ENCODE measurements around the gene ACER3.
A peak's percentile ranks its signal among the peaks of the same experiment; 100 is the strongest.
"Not testable (repeated sequence)": the region's sequence is repeated elsewhere in the genome, so short reads cannot be mapped to it uniquely, and the experiment has no call there.

Gene ACER3

GRCh38 chr11:76860539-76861475 lies at the start of gene ACER3:
TSS of gene ACER3 (plus strand) at chr11:76860918. CDS start at chr11:76860977, 59 bp downstream.
- peak; percentile 80 for DNase-seq

DNA sequence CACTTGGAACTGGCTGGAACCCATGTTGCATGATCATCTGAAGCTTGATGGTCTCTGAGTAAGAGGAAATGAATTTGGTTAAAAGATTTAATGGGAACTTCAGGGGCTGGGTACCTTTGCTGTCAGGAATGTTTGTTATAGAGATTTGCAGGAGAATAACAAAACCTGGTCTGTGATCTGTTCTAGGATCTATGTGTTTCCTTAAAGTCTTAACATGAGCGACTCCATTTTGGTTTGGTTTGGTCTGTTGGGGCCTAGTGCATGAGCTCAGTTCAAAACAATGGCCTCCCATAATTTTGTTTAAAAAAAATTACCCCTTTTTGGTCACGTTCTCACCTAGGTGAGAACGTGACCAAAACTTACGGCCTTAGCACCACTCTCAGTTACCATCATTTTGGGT lies 49.5 kb upstream of the ACER3 start:
- DNase-seq: no peak

- no peak for DNase-seq
Observed at GRCh38 chr11:76814414-76814813, 46.3 kb upstream of the ACER3 start.

DNA sequence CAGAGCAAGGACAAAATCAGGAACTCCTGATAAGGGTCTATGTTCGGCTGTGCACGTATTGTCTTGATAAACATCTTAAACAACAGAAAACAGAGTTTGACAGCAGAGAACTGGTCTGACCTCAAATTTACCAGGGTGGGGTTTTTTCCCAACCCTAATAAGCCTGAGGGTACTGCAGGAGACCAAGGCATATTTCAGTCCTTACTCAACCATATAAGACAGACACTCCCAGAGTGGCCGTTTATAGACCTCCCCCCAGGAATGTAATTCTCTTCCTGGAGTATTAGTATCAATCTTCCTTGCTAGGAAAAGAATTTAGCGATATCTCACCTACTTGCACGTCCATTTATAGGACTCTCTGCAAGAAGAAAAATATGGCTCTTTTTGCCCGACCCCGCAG lies 45.0 kb upstream of the ACER3 start:
- DNase-seq: not testable (repeated sequence)

DNA sequence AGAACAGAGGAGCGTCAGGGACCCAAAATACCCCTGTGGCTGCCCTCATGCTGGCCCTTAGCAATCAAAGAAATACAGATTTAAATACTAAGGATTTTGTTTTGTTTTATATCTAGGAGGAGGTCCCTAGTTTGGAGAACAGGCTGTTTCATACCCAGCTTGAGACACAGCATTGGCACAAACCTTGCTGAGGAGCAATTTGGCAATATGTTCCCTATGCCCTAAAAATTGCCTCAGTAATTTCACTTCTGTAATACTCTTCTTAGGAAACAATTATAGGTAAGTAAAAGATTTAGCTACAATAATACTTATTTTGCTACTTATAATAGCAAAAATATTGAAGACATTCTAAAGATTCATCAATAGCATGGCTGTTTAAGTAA lies 40.5 kb upstream of the ACER3 start:
- no peak for DNase-seq

GRCh38 chr11:76821396-76821795 lies 39.3 kb upstream of the ACER3 start:
- not testable (repeated sequence) for DNase-seq

- DNase-seq: no peak
Observed at GRCh38 chr11:76822406-76822805, 38.3 kb upstream of the ACER3 start.

DNA sequence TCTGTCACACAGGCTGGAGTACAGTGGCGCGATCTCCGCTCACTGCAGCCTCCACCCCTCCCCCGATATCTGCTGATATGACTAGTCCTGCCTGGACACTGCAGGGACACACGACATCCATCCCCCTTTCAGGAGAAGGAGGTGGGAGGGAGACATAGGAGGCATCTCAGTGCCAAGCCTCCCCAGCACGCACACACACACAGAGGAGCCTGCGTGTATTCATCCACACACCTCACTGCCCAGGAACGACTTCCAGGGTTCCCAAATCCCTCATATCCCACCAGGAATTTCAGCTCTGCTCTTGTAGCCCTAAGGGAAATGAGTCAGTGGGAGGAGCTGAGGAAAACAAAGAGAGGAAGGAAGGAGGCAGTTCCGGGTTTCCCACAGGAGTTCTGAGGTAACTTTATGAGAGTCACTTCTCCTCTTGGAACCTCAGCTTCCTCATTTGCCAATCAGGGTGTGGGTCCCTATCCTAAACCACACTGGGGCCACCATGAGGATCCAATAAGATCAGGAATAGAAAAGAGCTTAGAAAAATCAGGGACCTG lies 37.2 kb upstream of the ACER3 start:
- DNase-seq: no peak

DNA sequence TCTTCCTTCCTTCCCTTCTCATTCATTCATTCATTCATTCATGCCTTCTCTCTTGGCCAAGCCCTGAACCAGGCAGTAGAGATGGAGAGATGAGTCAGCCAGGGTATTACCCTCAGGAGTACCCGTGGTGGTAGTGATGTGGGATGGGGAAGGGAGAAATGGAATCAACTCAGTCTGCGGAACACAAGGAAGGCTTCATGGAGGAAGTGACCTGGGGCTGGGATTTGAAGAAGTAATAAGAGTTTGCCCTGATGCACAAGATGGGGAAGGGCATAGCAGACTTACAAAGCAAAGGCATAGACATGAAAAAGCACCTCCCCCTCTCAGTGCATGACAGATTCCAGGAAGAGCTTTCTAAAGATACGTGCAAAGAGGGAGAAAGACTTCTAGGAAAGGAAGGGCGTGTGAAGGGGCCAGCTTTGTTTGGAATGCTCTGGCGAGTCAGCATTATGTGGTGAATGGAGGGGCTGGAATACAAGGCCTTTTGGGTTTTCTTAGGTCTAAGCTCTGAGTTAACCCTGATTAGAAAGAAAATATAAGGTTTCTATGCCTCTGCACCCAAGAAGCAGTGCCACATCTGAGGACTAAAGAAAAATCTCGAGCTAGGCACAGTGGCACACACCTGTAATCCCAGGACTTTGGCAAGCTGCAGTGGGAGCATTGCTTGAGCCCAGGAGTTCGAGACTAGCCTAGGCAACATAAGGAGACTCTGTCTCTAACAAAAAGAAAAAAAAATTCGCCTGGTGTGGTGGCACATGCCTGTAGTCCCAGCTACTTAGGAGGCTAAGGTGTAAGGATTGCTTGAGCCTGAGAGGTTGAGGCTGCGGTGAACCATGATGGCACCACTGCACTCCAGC lies 36.4 kb upstream of the ACER3 start:
- DNase-seq: no peak

- no peak for DNase-seq
Observed at GRCh38 chr11:76824980-76825725, 35.6 kb upstream of the ACER3 start.

- no peak for DNase-seq
Observed at GRCh38 chr11:76825726-76826396, 34.9 kb upstream of the ACER3 start.

GRCh38 chr11:76826508-76826907 lies 34.2 kb upstream of the ACER3 start:
- DNase-seq: not testable (repeated sequence)

DNA sequence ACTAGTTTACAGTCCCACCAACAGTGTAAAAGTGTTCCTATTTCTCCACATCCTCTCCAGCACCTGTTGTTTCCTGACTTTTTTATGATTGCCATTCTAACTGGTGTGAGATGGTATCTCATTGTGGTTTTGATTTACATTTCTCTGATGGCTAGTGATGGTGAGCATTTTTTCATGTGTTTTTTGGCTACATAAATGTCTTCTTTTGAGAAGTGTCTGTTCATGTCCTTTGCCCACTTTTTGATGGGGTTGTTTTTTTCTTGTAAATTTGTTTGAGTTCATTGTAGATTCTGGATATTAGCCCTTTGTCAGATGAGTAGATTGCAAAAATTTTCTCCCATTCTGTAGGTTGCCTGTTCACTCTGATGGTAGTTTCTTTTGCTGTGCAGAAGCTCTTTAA lies 33.7 kb upstream of the ACER3 start:
- not testable (repeated sequence) for DNase-seq

- no peak for DNase-seq
Observed at GRCh38 chr11:76830639-76831327, 29.9 kb upstream of the ACER3 start.

DNA sequence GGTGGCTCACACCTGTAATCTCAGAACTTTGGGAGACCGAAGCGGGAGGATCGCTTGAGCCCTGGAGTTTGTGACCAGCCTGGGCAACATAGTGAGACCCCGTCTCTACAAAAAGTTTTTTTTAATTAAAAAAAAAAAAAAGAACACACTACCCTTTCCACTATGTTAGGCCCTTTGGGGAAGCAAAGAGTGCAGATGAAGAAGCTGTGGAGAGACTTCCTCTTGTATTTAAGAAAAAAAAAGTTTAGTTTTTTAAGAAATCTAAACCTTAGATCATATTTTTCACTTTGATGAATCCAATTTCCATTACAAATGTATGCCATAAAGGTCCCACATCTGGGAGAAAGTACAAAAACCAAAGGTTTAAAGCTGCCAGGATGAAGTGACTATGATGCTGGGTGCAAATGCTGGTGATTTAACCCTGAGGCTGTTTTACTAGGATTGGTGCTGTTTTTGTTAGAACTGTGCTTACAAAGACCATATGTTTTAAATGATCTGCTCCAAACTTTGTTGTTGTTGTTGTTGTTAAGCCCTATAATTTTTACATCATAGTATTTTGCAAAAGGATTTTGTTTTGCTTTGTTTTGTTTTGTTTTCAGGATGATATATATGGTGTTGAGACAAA lies 28.9 kb upstream of the ACER3 start:
- DNase-seq: no peak

DNA sequence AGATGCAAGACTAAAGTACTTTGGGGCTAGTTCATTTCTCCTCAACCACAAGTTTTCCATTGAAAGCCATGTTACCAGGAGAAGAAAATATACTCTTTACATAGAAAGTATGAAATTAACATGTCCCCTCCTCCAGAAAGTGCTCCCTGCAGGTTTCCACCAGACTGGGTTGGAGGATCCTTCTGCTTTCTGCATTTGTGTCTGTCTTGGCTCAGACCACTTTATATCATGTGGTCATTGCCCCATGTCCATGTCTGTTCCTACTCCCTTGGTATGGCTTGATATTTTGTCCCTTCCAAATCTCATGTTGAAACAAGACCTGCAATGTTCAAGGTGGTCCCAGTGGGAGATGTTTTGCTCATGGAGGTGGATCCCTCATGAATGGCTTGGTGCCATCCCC lies 28.4 kb upstream of the ACER3 start:
- no peak for DNase-seq

DNA sequence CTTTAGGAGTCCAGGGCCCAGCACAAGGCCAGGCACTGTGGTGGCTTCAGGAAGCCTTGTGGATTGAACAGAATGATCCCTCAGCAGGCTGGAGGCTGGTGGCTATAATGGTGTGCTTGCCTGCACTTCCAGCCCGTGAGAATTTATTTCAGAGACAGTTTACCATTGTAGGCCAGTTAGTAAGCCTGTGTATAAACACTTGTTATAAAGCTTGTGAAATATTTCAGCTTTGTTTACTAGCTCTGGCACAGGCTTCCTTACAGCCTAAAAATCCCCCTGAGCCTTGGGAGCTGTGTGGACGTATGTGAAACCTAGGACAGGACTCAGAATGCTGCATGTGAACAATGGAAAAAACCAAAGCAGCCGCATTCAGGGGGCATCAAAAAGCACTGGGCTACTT lies 26.6 kb upstream of the ACER3 start:
- DNase-seq: no peak

GRCh38 chr11:76835036-76835435 lies 25.7 kb upstream of the ACER3 start:
- DNase-seq: no peak

DNA sequence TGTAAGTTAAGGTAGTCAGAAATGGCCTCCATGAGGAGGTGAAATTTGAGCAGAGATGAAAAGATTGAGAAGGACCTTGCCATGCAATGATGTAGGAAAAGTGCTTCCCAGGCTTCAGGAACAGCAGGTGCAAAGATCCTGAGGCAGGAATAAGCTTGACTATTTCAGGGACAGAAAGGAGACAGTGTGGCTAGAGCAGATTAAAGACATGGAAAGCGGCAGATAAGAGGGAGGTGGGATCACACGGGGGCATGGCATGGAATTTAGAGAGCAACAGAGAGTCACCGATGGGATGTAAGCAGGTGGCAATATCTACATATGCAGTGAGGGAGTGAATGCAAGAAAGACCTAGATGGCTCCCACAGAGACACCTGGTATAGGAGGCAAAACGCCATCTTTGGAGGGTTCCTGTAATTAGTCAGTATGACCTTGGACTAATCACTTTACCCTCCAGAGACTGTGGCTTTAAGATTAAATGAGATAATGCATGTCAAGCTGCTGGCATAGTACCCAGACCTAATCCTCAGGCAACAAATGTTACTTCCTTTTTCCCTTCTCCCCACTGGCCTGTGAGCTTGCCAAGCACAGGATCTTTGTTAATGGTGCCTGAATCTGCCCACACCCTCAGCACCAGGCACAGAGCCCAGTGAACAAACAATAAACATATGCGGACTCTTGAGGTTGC lies 24.6 kb upstream of the ACER3 start:
- DNase-seq: no peak

DNA sequence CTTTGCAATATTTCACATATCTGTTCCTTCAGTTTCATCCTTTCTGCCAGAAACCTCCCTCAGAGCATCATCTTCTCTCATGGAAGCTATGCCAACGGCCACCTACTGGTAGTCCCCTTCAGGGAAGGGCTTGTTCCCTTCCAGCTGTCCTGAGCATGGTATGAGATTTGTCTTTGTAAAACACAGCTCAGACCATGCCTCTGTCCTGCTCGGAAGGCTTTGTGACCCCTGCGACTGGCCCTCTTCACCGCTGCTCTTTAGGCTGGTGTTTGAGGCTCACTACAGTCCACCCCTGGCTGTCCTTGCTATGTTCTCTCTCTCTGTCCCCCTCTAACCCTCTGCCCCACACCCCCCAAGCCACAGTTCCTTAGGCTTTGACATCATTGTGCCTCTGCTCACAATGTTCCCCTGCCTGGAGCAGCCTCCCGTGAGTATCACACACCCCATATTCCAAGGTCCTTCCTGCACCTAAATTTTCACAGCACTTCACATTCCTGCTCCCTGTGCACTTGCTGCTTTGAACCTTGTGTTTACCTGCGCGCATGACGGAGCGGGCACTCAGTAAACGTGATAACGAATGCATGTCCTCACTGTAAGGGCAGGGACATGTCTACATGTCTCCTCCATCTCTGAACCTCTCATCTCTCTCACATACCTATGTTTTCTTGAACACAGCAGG lies 24.0 kb upstream of the ACER3 start:
- DNase-seq: no peak

Data from NCI-H1436 (cell line).